HepG2 (cell line): ENCODE data around the gene ZNF227. TPM values are rescaled to one million over a fixed set of nuclear protein-coding genes. Genes with fewer than 3 reads are reported as not detected.

Experiments
- ATAC-seq: fragments of 200-7000 bp; cut with Tn5 transposase; 3 replicates; pipeline ENCODE4 v1.9.1; 2020; ENCODE audit warnings: mild to moderate bottlenecking, moderate library complexity
- Bru-seq: library from RNA; stranded (reverse); fragments of 400-500 nt; gene quantifications from one replicate; lab custom pipeline; 2021; lab: Mats Ljungman, UMichigan
- BruChase-seq, 2 experiments: library from RNA; stranded (reverse); fragments of 400-500 nt; gene quantifications; one replicate each; lab custom pipeline; 2021; lab: Mats Ljungman, UMichigan
- BruUV-seq: library from RNA; stranded (reverse); fragments of 400-500 nt; replicated peaks from 2 replicates; lab custom pipeline; 2021; lab: Mats Ljungman, UMichigan
- CTCF ChIA-PET: fragments of 300-600 bp; formaldehyde crosslinking; extraction: SDS; loops from one replicate; lab custom pipeline; 2021; ENCODE audit warnings: low total read pairs, inconsistent platforms, low intra/inter-chr PET ratio; lab: Yijun Ruan, JAX
- POLR2A ChIA-PET: fragments of 350-600 bp; sonication (Branson Sonifier 250); formaldehyde crosslinking; loops from one replicate; lab custom pipeline; 2020; ENCODE audit warnings: antibody characterized with exemption, inconsistent platforms; lab: Yijun Ruan, JAX
- DNase-seq: peaks from one replicate; pipeline ENCODE4 v3.0.0-alpha.2; 2015; ENCODE audit warnings: low spot score
- FAIRE-seq: peaks from 3 replicates; lab custom pipeline; 2011; peaks lifted over from hg19 to GRCh38; lab: Jason Lieb, UNC
- H2AFZ ChIP-seq: one replicate; pipeline ENCODE4 v1.6.1; 2011; ENCODE audit warnings: low read length, inconsistent platforms
- H3K27ac ChIP-seq: fragments of 300-600 bp; 3 replicates; pipeline ENCODE4 v1.8.0; 2011; ENCODE audit warnings: mixed run types, mild to moderate bottlenecking, mixed read lengths, low read length, inconsistent platforms; ENCODE audit not compliant: insufficient read depth; ENCODE audit errors: extremely low read length
- H3K27me3 ChIP-seq, 2 experiments: fragments of 200-600 bp in 1 of 2; 2 replicates in 1 of 2; 3 replicates in 1 of 2; pipeline versions ENCODE4 v1.6.0 to v1.8.0; 2011; ENCODE audit warnings: low read length in 2 of 2, mild to moderate bottlenecking in 2 of 2, moderate library complexity in 2 of 2, inconsistent platforms in 1 of 2; ENCODE audit not compliant: insufficient read depth in 2 of 2, control insufficient read depth in 1 of 2
- H3K36me3 ChIP-seq, 2 experiments: fragments of 200-600 bp in 1 of 2; replicated peaks in 1 of 2; 2 replicates in 1 of 2; 3 replicates in 1 of 2; pipeline versions ENCODE4 v1.5.1 to v1.8.0; 2011; ENCODE audit warnings: low read length in 2 of 2, inconsistent platforms in 1 of 2; ENCODE audit not compliant: insufficient read depth in 2 of 2, control insufficient read depth in 1 of 2
- H3K4me1 ChIP-seq: 2 replicates; pipeline ENCODE4 v1.5.1; 2012; ENCODE audit warnings: low read length, inconsistent platforms; ENCODE audit not compliant: insufficient read depth
- H3K4me2 ChIP-seq: 2 replicates; pipeline ENCODE4 v1.6.0; 2011; ENCODE audit warnings: low read depth, low read length, inconsistent platforms
- H3K4me3 ChIP-seq, 3 experiments: fragments of 200-600 bp in 1 of 3; sonication (generic), shearing (Covaris generic) in 1 of 3; replicated peaks in 1 of 3; 2 replicates each; pipeline ENCODE4 v1.5.1; 2011 to 2016; ENCODE audit warnings: low read length in 3 of 3, inconsistent platforms in 2 of 3, low read depth in 2 of 3, mild to moderate bottlenecking in 2 of 3, control low read depth in 1 of 3, mixed read lengths in 1 of 3; ENCODE audit not compliant: insufficient read depth in 1 of 3
- H3K79me2 ChIP-seq: one replicate; pipeline ENCODE4 v1.6.1; 2011; ENCODE audit warnings: low read length, inconsistent platforms; ENCODE audit not compliant: insufficient read depth
- H3K9ac ChIP-seq: 2 replicates; pipeline ENCODE4 v1.6.0; 2011; ENCODE audit warnings: mild to moderate bottlenecking, low read depth, low read length, inconsistent platforms; ENCODE audit not compliant: insufficient read depth
- H3K9me3 ChIP-seq: 2 replicates; pipeline ENCODE4 v1.5.1; 2012; ENCODE audit warnings: mild to moderate bottlenecking, low read length
- H4K20me1 ChIP-seq: 2 replicates; pipeline ENCODE4 v1.6.0; 2011; ENCODE audit warnings: inconsistent platforms, mild to moderate bottlenecking, low read length, moderate library complexity; ENCODE audit not compliant: insufficient read depth
- AHR ChIP-seq: IDR thresholded peaks from 2 replicates; pipeline ENCODE4 v1.6.1; 2018; ENCODE audit warnings: missing genetic modification reagents, missing compliant biosample characterization
- AKNA ChIP-seq: sonication (generic); formaldehyde crosslinking; IDR thresholded peaks from 2 replicates; pipeline ENCODE4 v1.4.0; 2020; ENCODE audit warnings: missing genetic modification reagents, borderline replicate concordance
- CREM ChIP-seq, 2 experiments: sonication (generic) in 1 of 2; formaldehyde crosslinking in 1 of 2; IDR thresholded peaks; 2 replicates each; pipeline versions ENCODE4 v1.4.0 to v1.6.1; 2016 to 2020; ENCODE audit warnings: antibody characterized with exemption in 1 of 2, mild to moderate bottlenecking in 1 of 2, missing genetic modification reagents in 1 of 2
- HOXD1 ChIP-seq: sonication (generic); formaldehyde crosslinking; IDR thresholded peaks from 2 replicates; pipeline ENCODE4 v1.5.0; 2020; ENCODE audit warnings: missing genetic modification reagents
- SIN3A ChIP-seq: IDR thresholded peaks from 2 replicates; pipeline ENCODE4 v1.6.1; 2011; ENCODE audit warnings: low read depth, mild to moderate bottlenecking, control low read depth, low read length, borderline replicate concordance
- SPEN ChIP-seq: sonication (generic); formaldehyde crosslinking; IDR thresholded peaks from 2 replicates; pipeline ENCODE4 v1.5.1; 2020; ENCODE audit warnings: low read depth, mild to moderate bottlenecking, missing genetic modification reagents
- ZNF431 ChIP-seq: sonication (generic); formaldehyde crosslinking; IDR thresholded peaks from 2 replicates; pipeline ENCODE4 v1.9.0; 2022; ENCODE audit warnings: missing genetic modification reagents, low read depth, mild to moderate bottlenecking, borderline replicate concordance
- ZNF446 ChIP-seq: sonication (generic); formaldehyde crosslinking; IDR thresholded peaks from 2 replicates; pipeline ENCODE4 v1.5.0; 2020; ENCODE audit warnings: mild to moderate bottlenecking, missing genetic modification reagents
- ZNF878 ChIP-seq: sonication (generic); formaldehyde crosslinking; IDR thresholded peaks from 2 replicates; pipeline ENCODE4 v1.8.1; 2023; ENCODE audit warnings: mild to moderate bottlenecking, missing genetic modification reagents, moderate library complexity
- WGBS: methylation state at CpG from one replicate; pipeline ENCODE4 v1.1.6; 2017; ENCODE audit warnings: low lambda C conversion rate; 5-methylcytosine and 5-hydroxymethylcytosine counted together
- in situ Hi-C: cut with HindIII; loops from 2 replicates; pipeline ENCODE4 v1.10.0; 2017; ENCODE audit warnings: low pct_unique_long_range_greater_than_20kb; ENCODE audit not compliant: extremely low pct_ligation_motif_present
- intact Hi-C: fragments of 100-400 bp; cut with micrococcal nuclease; formaldehyde crosslinking; loops from one replicate; pipeline ENCODE4 v1.10.0; 2022; ENCODE audit not compliant: unreplicated experiment
- long read RNA-seq, 2 experiments: library from RNA in 1 of 2; library from polyadenylated mRNA in 1 of 2; stranded (forward) in 1 of 2; unstranded in 1 of 2; transcript quantifications; one replicate each; pipeline ENCODE4 v2.0.0, GENCODE V29; 2019 to 2022
- polyA minus RNA-seq, 3 experiments: library from RNA; depleted of rRNA, polyadenylated mRNA; stranded (reverse); fragments of >200 nt; gene quantifications; 2 replicates each; pipeline ENCODE4 v1.2.3, GENCODE V29; 2011; ENCODE audit warnings: low replicate concordance in 1 of 3
- polyA plus RNA-seq, 8 experiments: library from polyadenylated mRNA; depleted of rRNA in 3 of 8; stranded (reverse) in 7 of 8; unstranded in 1 of 8; fragments of >200 nt; fragmentation: Illumina TruSeq in 4 of 8; extraction: Trizol in 4 of 8; gene quantifications; 2 replicates each; pipeline versions ENCODE4 v1.2.1 to v1.2.3, GENCODE V29; 2011 to 2016; ENCODE audit warnings: low read depth in 4 of 8, missing spikeins in 1 of 8, mixed read lengths in 1 of 8; ENCODE audit not compliant: insufficient read depth in 1 of 8
- total RNA-seq, 5 experiments: library from RNA; depleted of rRNA; stranded (reverse); fragments of >200 nt; fragmentation: Illumina TruSeq; extraction: Trizol; gene quantifications; 2 replicates each; pipeline ENCODE4 v1.2.3, GENCODE V29; 2016; ENCODE audit warnings: low read depth in 1 of 5

ZNF227 gene
- total RNA-seq (2016; rRNA removed; fragmentation: Illumina TruSeq; extraction: Trizol), result 16.8 and 23.2 TPM in 2 replicates
- total RNA-seq (2016; cell fraction: cytosol; rRNA removed; fragmentation: Illumina TruSeq; extraction: Trizol; ENCODE audit: low read depth), result 3.0 and 4.0 TPM in 2 replicates
- total RNA-seq (2016; cell fraction: insoluble cytoplasmic fraction; rRNA removed; fragmentation: Illumina TruSeq; extraction: Trizol), result 15.1 and 19.2 TPM in 2 replicates
- total RNA-seq (2016; cell fraction: membrane; rRNA removed; fragmentation: Illumina TruSeq; extraction: Trizol), result 8.6 and 9.1 TPM in 2 replicates
- total RNA-seq (2016; cell fraction: nucleus; rRNA removed; fragmentation: Illumina TruSeq; extraction: Trizol), result 15.4 and 18.9 TPM in 2 replicates
- polyA plus RNA-seq (2011; rRNA removed), result 3.1 and 4.7 TPM in 2 replicates
- 1.9 and 3.6 TPM in 2 replicates for polyA plus RNA-seq (2011; cell fraction: cytosol; rRNA removed)
- 2.7 and 3.7 TPM in 2 replicates for polyA plus RNA-seq (2011; cell fraction: nucleus; rRNA removed)
- 8.8 and 9.1 TPM in 2 replicates for polyA plus RNA-seq (2012)
- 1.5 and 2.0 TPM in 2 replicates for polyA plus RNA-seq (2016; cell fraction: cytosol; fragmentation: Illumina TruSeq; extraction: Trizol; ENCODE audit: low read depth)
- 10.6 and 12.3 TPM in 2 replicates for polyA plus RNA-seq (2016; cell fraction: insoluble cytoplasmic fraction; fragmentation: Illumina TruSeq; extraction: Trizol; ENCODE audit: low read depth)
- 2.6 and 2.7 TPM in 2 replicates for polyA plus RNA-seq (2016; cell fraction: membrane; fragmentation: Illumina TruSeq; extraction: Trizol; ENCODE audit: low read depth)
- 10.9 and 12.5 TPM in 2 replicates for polyA plus RNA-seq (2016; cell fraction: nucleus; fragmentation: Illumina TruSeq; extraction: Trizol; ENCODE audit: insufficient read depth, low read depth)
- polyA minus RNA-seq (2011; rRNA and poly(A)+ RNA removed; ENCODE audit: low replicate concordance), result 8.1 and 15.3 TPM in 2 replicates
- 4.6 and 5.8 TPM in 2 replicates for polyA minus RNA-seq (2011; cell fraction: cytosol; rRNA and poly(A)+ RNA removed)
- polyA minus RNA-seq (2011; cell fraction: nucleus; rRNA and poly(A)+ RNA removed), result 33.1 and 39.8 TPM in 2 replicates
- Bru-seq, nascent RNA, result percentile 73 among the genes with signal in this experiment
- percentile 72 among the genes with signal in this experiment for BruChase-seq, experiment 1, labeled RNA remaining after a 6-hour chase
- percentile 75 among the genes with signal in this experiment for BruChase-seq, experiment 2, labeled RNA remaining after a 2-hour chase
- long read RNA-seq, experiment 1, partial matches to known transcripts, result 1 of 2 reads
- long read RNA-seq, experiment 1, other reads (novel, unspliced or antisense), result 1 of 2 reads
- long read RNA-seq, experiment 2, partial matches to known transcripts, result 8 of 12 reads
- long read RNA-seq, experiment 2, other reads (novel, unspliced or antisense), result 4 of 12 reads

- FAIRE-seq, result peak; percentile 69
- no peaks in the 10 kb centered on the region for H4K20me1 ChIP-seq
- ATAC-seq, result peak; percentile 99
- peak within 1 kb of the TSS; percentile 92 for H3K4me2 ChIP-seq
- peak within 1 kb of the TSS; percentile 90 to 100 (median 91) for H3K4me3 ChIP-seq
- H2AFZ ChIP-seq, result peak within 1 kb of the TSS; percentile 94
- peaks cover 2 to 5% of the 10 kb centered on the region in 2 experiments; a peak in 4 of 5 replicates for H3K36me3 ChIP-seq
- peaks cover 0 to 3% of the 10 kb centered on the region in 2 experiments; a peak in 1 of 5 replicates for H3K27me3 ChIP-seq
- intact Hi-C loops, result loop anchor here (1.0 kb wide), 1 partner anchor 99 kb away; the partner anchor contains the start of gene ZNF225
- H3K27ac ChIP-seq, result peak within 1 kb of the TSS; percentile 58
- in situ Hi-C loops, result no loop called here
- H3K9me3 ChIP-seq, result no peaks in the 10 kb centered on the region
- DNase-seq, result peak; percentile 93
- H3K9ac ChIP-seq, result peak within 1 kb of the TSS; percentile 76
- WGBS, result under 1% methylated on average over 36 of the region's 37 CpGs
- H3K4me1 ChIP-seq, result peaks cover 11% of the 10 kb centered on the region
- peaks cover 11% of the 10 kb centered on the region for H3K79me2 ChIP-seq
- CTCF ChIA-PET, result no interaction called here
- no TSS peak for BruUV-seq
- POLR2A ChIA-PET, result interaction anchor here (0.5 to 2.3 kb wide), 17 partner anchors 24 to 733 kb away, joined by 3 to 24 read pairs (median 3); partner anchors contain the start of genes ZNF180, ZNF223, ZNF224 and ZNF226
- 0 out of 2 replicates have a peak, but pooled peaks have one; percentile 45 for TF ChIP-seq AHR (CRISPR knock-in tag)
- no peak for TF ChIP-seq HOXD1 (CRISPR knock-in tag)
- TF ChIP-seq AKNA (CRISPR knock-in tag), result no peak
- TF ChIP-seq ZNF878 (CRISPR knock-in tag), result 0 out of 2 replicates have a peak, but pooled peaks have one; percentile 61
- no peak for TF ChIP-seq ZNF446
- TF ChIP-seq ZNF431 (CRISPR knock-in tag), result no peak; the same call in 1 of the 2 replicates
- TF ChIP-seq CREM (IDR thresholded peaks at IDR 0.05), result peak; percentile 98
- no peak for TF ChIP-seq CREM (CRISPR knock-in tag; IDR thresholded peaks at IDR 0.05)
- TF ChIP-seq SPEN (CRISPR knock-in tag), result peak; percentile 82
- 0 out of 2 replicates have a peak, but pooled peaks have one; percentile 52 for TF ChIP-seq SIN3A
Measured at GRCh38 chr19:44212250-44212865, at the start of gene ZNF227. TSS of gene ZNF227 (plus strand) at chr19:44212532. CDS start at chr19:44217793, 5,261 bp downstream.
